Activated T-cell treated with anti-CD3 and anti-CD28 coated beads for 4 hours (primary cell): Measurements from ENCODE around the gene SERPINB1.
"Not testable (repeated sequence)": the region's sequence is repeated elsewhere in the genome, so short reads cannot be mapped to it uniquely, and the experiment has no call there.

ENCODE experiments used
- DNase-seq: peaks from one replicate; pipeline ENCODE4 v3.0.0-alpha.2; 2020

The SERPINB1 gene

GRCh38 chr6:2810092-2810671, 31.5 kb downstream of the SERPINB1 start:
- DNase-seq: no peak

- no peak for DNase-seq
Measured at GRCh38 chr6:2809015-2809414, 32.6 kb downstream of the SERPINB1 start.

- no peak for DNase-seq
Measured at GRCh38 chr6:2807342-2808090, 34.1 kb downstream of the SERPINB1 start.

GRCh38 chr6:2806644-2807043, 35.0 kb downstream of the SERPINB1 start:
- DNase-seq: no peak

- DNase-seq: no peak
Measured at GRCh38 chr6:2805031-2805430, 36.6 kb downstream of the SERPINB1 start.

- DNase-seq: no peak
Measured at GRCh38 chr6:2804516-2804915, 37.1 kb downstream of the SERPINB1 start.

- DNase-seq: no peak
Measured at GRCh38 chr6:2803731-2804429, 37.8 kb downstream of the SERPINB1 start.

- DNase-seq: no peak
Measured at GRCh38 chr6:2802521-2803060, 39.1 kb downstream of the SERPINB1 start.

GRCh38 chr6:2801687-2802086, 40.0 kb downstream of the SERPINB1 start:
- DNase-seq: not testable (repeated sequence)

GRCh38 chr6:2800552-2801316, 40.9 kb downstream of the SERPINB1 start:
- no peak for DNase-seq

GRCh38 chr6:2799936-2800527, 41.6 kb downstream of the SERPINB1 start:
- no peak for DNase-seq

GRCh38 chr6:2798586-2799134, 43.0 kb downstream of the SERPINB1 start:
- no peak for DNase-seq

- DNase-seq: no peak
Measured at GRCh38 chr6:2797564-2798031, 44.1 kb downstream of the SERPINB1 start.

GRCh38 chr6:2796861-2797260, 44.8 kb downstream of the SERPINB1 start:
- DNase-seq: no peak

- DNase-seq: no peak
Measured at GRCh38 chr6:2795956-2796355, 45.7 kb downstream of the SERPINB1 start.

GRCh38 chr6:2795162-2795561, 46.5 kb downstream of the SERPINB1 start:
- DNase-seq: no peak

- DNase-seq: no peak
Measured at GRCh38 chr6:2794171-2794730, 47.4 kb downstream of the SERPINB1 start.

- DNase-seq: no peak
Measured at GRCh38 chr6:2793534-2794151, 48.0 kb downstream of the SERPINB1 start.

- DNase-seq: no peak
Measured at GRCh38 chr6:2792330-2793110, 49.1 kb downstream of the SERPINB1 start.

GRCh38 chr6:2791450-2791974, 50.2 kb downstream of the SERPINB1 start:
- no peak for DNase-seq
